GM13976 (cell line): ENCODE results near the gene TGFBRAP1.

Experiments used
- DNase-seq: peaks from one replicate; pipeline ENCODE4 v3.0.0; 2012; ENCODE audit warnings: low spot score
- in situ Hi-C: fragments of 300-500 bp; cut with MboI; formaldehyde crosslinking; loops from one replicate; pipeline ENCODE4 v1.12.0; 2022; ENCODE audit warnings: low sequenced_read_pairs, mixed read lengths, inconsistent platforms; ENCODE audit not compliant: unreplicated experiment
- TF ChIP-seq, protein P1 (sequence below): IDR thresholded peaks from 2 replicates; pipeline ENCODE4 v1.5.1; 2012; ENCODE audit warnings: borderline replicate concordance, mild to moderate bottlenecking; ENCODE audit not compliant: insufficient read depth; ENCODE audit errors: extremely low read depth, missing control alignments, control extremely low read depth

The TGFBRAP1 gene

DNA sequence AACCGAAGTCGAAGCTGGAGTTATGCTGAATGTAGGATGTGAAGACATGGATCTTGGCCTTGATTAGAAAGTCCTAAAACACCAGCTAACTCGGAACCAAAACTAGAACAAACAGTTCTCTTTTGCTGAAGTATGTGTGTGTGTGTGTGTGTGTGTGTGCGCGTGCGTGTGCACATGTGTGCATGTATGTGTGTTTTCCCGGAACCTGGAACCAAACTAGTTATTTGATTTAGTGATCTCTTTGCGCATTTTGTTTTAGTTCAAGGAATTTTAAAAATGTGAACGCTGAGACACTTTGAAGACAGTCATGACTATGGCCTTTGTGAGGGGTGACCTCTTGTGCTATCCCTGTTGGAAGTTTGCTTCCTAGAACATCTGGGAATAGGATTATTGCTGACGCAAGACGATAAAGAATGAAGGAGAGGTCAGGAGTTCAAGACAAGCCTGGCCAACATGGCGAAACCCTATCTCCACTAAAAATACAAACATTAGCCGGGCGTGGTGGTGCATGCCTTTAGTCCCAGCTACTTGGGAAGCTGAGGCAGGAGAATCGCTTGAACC lies 45.5 kb upstream of the TGFBRAP1 start:
- TF ChIP-seq, protein P1, sequence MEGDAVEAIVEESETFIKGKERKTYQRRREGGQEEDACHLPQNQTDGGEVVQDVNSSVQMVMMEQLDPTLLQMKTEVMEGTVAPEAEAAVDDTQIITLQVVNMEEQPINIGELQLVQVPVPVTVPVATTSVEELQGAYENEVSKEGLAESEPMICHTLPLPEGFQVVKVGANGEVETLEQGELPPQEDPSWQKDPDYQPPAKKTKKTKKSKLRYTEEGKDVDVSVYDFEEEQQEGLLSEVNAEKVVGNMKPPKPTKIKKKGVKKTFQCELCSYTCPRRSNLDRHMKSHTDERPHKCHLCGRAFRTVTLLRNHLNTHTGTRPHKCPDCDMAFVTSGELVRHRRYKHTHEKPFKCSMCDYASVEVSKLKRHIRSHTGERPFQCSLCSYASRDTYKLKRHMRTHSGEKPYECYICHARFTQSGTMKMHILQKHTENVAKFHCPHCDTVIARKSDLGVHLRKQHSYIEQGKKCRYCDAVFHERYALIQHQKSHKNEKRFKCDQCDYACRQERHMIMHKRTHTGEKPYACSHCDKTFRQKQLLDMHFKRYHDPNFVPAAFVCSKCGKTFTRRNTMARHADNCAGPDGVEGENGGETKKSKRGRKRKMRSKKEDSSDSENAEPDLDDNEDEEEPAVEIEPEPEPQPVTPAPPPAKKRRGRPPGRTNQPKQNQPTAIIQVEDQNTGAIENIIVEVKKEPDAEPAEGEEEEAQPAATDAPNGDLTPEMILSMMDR, result no peak
- DNase-seq, result no peak
- in situ Hi-C loops, result loop anchor here (25.0 kb wide), 1 partner anchor 337 kb away; no protein-coding TSS in a partner anchor

DNA sequence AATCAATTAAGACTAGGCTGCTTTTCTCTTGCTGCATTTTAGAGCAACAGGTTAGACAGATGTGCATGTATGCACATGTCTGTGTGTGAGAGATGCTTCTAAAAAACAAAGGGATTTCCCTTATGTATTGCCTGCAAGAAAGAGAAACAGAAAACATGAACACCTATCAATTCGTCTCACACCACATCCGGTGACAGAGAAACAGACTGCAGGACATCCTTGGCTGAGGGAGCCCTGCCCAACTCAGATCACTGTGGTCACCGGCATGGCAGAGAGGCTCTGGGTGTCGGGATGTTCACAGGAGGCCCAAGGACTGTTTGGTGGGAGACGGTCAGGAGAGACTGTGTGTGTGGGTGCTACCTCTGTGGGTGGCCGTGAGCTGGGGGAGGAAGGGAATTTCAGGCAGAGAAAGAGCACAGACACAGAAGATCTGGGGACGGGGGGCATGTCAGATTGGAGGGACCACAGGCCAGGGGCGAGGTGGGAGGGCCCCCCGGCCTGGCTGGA lies 44.4 kb upstream of the TGFBRAP1 start:
- in situ Hi-C loops, result no loop called here
- peak; percentile 79 for DNase-seq
- TF ChIP-seq, protein P1, result no peak

DNA sequence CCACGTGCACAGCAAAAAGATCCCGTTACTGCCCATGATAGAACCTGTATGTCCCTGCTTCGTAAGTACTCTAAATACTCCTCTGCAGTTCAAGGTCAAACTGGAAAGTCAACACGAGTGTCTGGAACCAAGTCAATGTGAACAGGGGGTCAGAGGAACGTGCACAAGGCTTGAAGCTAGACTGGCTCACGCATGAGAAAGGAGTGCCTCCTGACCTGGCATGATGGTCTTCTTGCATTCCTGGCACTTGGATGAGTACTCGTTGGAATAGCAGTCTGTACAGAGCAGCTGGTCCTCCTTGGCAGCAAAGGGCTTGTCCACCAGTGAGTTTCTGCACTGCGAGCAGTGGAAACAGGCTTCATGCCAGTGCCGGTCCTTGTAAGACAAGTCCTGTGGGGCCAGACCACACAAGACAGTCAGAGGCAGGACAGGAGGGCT lies 43.8 kb upstream of the TGFBRAP1 start:
- DNase-seq, result no peak
- in situ Hi-C loops, result no loop called here
- TF ChIP-seq, protein P1, result no peak

DNA sequence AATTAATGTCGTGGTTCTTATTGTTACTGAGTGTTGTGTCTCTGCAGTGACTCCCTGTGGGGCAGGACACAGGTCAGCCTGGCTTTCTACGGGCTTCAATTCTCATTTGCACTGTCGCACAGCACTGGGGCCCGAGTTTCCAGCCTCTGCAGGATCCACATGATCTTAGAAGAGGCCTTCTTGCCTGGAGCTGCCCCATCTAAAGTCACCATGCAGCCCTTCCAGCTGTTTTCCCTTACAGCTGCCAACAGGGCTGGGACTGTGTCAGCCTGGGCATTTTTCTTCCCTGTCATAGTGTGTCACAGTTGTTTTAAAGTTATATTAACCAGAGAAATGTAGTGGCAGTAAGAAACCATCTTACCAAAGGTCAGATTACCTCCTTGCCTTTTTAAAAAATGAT lies 42.3 kb upstream of the TGFBRAP1 start:
- DNase-seq, result no peak
- TF ChIP-seq, protein P1, result no peak
- in situ Hi-C loops, result no loop called here

DNA sequence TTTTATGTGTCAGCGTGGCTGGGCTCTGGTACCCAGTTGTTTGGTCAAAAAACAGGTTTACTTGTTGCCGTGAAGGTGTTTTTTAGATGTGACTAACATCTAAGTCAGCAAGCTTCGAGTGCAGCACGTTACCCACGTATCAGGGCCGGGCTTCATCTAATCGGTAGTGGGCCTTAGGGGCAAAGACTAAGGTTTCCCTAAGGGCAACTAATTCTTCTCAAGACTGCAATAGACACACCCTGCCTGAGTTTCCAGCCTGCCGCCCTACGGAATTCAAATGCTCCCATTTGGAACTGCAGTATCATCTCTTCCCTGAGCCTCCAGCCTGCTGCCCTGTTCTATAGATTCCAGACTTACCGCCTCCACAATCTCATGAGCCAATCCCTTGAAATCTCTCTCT lies 41.6 kb upstream of the TGFBRAP1 start:
- DNase-seq, result no peak
- TF ChIP-seq, protein P1, result no peak
- in situ Hi-C loops, result no loop called here

DNA sequence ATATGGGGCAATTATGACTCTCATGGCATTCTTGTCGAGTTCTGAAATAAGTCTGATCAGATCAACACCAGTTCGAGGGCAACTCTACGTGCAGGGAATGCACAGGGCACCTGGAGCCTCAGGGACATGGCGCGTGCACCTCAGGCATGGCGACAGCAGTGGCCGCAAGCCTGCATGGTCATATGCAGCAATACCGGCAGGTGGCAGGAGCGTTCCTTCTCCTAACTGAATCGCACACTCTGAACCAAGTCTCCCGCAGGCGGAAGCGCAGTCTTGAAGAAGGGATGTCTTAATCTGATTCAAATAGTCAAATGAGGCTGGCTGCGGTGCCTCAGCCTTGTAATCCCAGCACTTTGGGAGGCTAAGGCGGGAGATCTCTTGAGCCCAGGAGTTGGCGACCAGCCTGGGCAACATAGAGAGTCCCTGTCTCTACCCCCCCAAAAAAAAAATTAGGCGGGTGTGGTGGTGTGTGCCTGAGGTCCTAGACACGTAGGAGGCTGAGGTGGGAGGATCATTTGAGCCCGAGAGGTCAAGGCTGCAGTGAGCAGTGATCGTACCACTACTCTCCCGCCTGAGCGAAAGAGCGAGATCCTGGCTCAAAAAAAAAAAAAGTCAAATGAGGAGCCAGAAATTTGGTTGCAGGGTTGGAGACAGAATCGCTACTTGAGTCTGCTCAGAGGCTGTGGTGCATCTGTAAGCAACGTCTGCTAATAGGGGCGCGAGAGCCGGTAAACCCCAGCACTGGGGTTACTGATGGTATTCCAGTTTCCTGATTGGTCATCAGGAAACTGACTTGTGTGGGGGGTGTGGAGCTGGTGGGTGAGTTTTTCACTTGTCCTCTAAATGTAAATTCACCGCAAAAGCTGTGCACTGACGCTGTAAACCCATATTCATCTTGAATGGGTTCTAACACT lies 40.5 kb upstream of the TGFBRAP1 start:
- TF ChIP-seq, protein P1, result peak; percentile 92
- in situ Hi-C loops, result no loop called here
- DNase-seq, result peak; percentile 80
